ENCODE results near the gene ZYG11A.

The ZYG11A gene

DNA sequence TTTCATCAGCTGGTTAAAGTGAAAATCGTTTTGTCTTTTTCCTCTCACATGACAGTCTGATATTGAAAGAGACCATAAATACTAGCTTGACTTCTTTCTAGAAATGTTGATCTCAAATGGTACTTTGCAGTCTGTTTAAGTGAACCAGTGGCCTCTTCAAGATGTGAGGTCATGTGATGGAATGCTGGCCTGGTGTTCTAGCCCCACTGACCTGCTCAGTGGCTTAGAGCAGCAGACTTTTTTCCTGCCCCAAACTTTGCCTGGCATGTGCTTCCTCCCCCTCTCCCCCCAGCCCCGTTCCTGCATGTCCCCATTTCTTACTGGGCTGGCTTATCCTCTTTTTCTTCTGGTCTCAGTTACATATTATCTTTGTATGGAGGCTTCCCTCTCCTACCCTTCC lies 34.3 kb downstream of the ZYG11A start:
- Histone ChIP-seq H2AFZ (ENCODE audit: low read length, unreplicated experiment) (no peak overlapping the region), H3K36me3 (ENCODE audit: insufficient read depth, low read length) (peaks cover 11% of the 10 kb centered on the region; the same call in 1 of the 2 replicates), H3K79me2 (ENCODE audit: control insufficient read depth, insufficient read depth, low read length, unreplicated experiment) (no peaks in the 10 kb centered on the region), H3K27ac (ENCODE audit: low read depth, low read length) (no peak overlapping the region), H3K4me3 (ENCODE audit: low read depth, low read length) (no peak overlapping the region), H3K4me1 (ENCODE audit: control insufficient read depth, insufficient read depth, low read length, unreplicated experiment) (no peaks in the 10 kb centered on the region), H3K27me3 (ENCODE audit: insufficient read depth, low read length) (no peaks in the 10 kb centered on the region)

DNA sequence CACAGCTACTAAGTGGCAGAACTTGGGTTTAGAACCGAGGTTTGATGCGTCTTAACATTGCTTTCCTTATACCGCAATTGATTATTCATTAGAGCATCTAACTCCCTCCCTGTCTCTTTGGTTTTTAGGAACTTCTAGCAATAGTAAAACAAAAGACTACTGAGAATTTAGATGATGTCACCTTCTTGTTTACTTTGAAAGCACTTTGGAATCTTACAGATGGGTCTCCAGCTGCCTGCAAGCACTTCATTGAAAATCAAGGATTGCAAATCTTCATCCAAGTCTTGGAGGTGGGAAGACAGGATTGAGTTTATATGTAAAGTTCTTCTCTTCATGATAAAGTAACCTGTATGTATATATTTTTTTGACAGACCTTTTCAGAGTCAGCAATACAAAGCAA lies 35.0 kb downstream of the ZYG11A start:
- H2AFZ ChIP-seq (ENCODE audit: low read length, unreplicated experiment), result no peak overlapping the region
- peaks cover 14% of the 10 kb centered on the region for H3K36me3 ChIP-seq (ENCODE audit: insufficient read depth, low read length)
- H3K27ac ChIP-seq (ENCODE audit: low read depth, low read length), result no peak overlapping the region
- no peaks in the 10 kb centered on the region for H3K4me1 ChIP-seq (ENCODE audit: control insufficient read depth, insufficient read depth, low read length, unreplicated experiment)
- no peaks in the 10 kb centered on the region for H3K79me2 ChIP-seq (ENCODE audit: control insufficient read depth, insufficient read depth, low read length, unreplicated experiment)
- no peaks in the 10 kb centered on the region for H3K27me3 ChIP-seq (ENCODE audit: insufficient read depth, low read length)
- H3K4me3 ChIP-seq (ENCODE audit: low read depth, low read length), result no peak overlapping the region

DNA sequence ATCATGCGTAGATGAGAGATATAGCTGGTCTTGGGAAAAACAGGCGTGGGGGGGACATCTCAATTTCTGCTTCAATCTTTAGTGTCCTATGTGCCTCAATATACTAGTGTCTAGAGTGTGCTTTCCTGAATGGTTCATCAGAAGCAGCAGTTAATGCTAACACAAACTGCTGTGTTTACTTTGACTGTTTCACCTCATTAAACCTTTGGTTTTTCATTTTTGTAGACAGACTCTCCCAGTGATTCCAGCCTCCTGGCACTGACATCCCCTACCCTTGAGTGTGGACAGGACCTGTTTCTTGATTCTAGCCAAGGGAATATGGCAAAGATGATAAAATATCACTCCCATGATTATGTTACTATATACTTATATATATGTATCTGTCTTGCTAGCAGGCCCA lies 37.6 kb downstream of the ZYG11A start:
- Histone ChIP-seq H3K79me2 (ENCODE audit: control insufficient read depth, insufficient read depth, low read length, unreplicated experiment) (no peaks in the 10 kb centered on the region), H3K4me1 (ENCODE audit: control insufficient read depth, insufficient read depth, low read length, unreplicated experiment) (no peaks in the 10 kb centered on the region), H3K27ac (ENCODE audit: low read depth, low read length) (no peak overlapping the region), H2AFZ (ENCODE audit: low read length, unreplicated experiment) (no peak overlapping the region), H3K27me3 (ENCODE audit: insufficient read depth, low read length) (no peaks in the 10 kb centered on the region), H3K4me3 (ENCODE audit: low read depth, low read length) (no peak overlapping the region), H3K36me3 (ENCODE audit: insufficient read depth, low read length) (peaks cover 14% of the 10 kb centered on the region)

DNA sequence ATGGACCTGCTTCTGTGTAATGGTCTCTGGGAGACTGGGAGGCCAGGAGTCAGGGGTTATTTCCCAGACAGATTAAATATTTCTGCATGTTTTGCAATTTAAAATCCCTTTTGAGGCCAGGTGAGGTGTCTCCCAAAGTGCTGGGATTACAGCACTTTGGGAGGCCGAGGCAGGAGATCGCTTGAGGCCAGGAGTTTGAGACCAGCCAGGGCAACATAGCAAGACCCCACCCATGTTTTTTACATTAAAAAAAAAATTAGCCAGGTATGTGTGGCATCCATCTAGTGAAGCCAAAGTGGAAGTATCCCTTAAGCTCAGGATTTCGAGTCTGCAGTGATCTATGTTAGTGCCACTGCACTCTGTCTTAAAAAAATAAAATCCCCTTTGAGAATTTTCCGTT lies 44.9 kb downstream of the ZYG11A start:
- Histone ChIP-seq H3K36me3 (ENCODE audit: insufficient read depth, low read length) (peaks cover 5% of the 10 kb centered on the region), H3K4me1 (ENCODE audit: control insufficient read depth, insufficient read depth, low read length, unreplicated experiment) (no peaks in the 10 kb centered on the region), H3K27me3 (ENCODE audit: insufficient read depth, low read length) (no peaks in the 10 kb centered on the region), H3K27ac (ENCODE audit: low read depth, low read length) (no peak overlapping the region), H2AFZ (ENCODE audit: low read length, unreplicated experiment) (no peak overlapping the region), H3K79me2 (ENCODE audit: control insufficient read depth, insufficient read depth, low read length, unreplicated experiment) (no peaks in the 10 kb centered on the region), H3K4me3 (ENCODE audit: low read depth, low read length) (no peak overlapping the region)

DNA sequence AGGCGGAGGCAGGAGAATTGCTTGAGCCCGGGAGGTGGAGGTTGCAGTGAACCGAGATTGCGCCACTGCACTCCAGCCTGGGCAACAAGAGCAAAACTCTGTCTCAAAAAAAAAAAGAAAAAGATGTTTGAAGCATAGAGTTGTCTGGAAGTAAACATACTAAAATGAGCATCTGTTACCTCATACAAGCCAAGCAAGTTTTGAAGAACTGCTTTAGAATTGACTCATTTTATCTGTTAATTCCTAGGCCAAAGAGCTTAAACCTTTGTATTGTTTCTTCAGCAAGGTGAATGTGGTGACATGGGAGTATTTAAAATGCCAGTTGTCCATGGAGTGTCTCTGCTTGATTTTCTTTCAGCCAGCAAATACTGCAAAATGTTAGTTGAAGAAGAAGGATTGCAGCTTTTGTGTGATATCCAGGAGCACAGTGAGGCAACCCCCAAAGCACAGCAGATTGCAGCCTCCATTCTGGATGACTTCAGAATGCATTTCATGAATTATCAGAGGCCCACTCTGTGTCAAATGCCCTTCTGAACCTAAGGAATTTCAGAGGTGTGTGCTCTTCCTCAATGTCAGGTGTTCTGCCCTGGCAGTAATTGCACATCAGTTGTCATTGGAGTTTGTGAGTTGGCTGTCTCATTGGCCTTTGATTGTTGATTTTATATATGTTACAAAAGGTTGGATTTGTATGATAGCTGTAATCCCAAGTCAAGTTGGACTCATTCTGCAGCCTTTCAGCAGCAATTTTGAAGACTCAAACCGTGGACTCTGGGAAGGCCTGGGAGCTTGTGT lies 50.1 kb downstream of the ZYG11A start:
- H3K4me3 ChIP-seq (ENCODE audit: low read depth, low read length), result no peak overlapping the region
- H3K27me3 ChIP-seq (ENCODE audit: insufficient read depth, low read length), result no peaks in the 10 kb centered on the region
- H3K4me1 ChIP-seq (ENCODE audit: control insufficient read depth, insufficient read depth, low read length, unreplicated experiment), result no peaks in the 10 kb centered on the region
- peaks cover 14% of the 10 kb centered on the region; the same call in 1 of the 2 replicates for H3K36me3 ChIP-seq (ENCODE audit: insufficient read depth, low read length)
- H2AFZ ChIP-seq (ENCODE audit: low read length, unreplicated experiment), result no peak overlapping the region
- no peak overlapping the region for H3K27ac ChIP-seq (ENCODE audit: low read depth, low read length)
- H3K79me2 ChIP-seq (ENCODE audit: control insufficient read depth, insufficient read depth, low read length, unreplicated experiment), result no peaks in the 10 kb centered on the region

DNA sequence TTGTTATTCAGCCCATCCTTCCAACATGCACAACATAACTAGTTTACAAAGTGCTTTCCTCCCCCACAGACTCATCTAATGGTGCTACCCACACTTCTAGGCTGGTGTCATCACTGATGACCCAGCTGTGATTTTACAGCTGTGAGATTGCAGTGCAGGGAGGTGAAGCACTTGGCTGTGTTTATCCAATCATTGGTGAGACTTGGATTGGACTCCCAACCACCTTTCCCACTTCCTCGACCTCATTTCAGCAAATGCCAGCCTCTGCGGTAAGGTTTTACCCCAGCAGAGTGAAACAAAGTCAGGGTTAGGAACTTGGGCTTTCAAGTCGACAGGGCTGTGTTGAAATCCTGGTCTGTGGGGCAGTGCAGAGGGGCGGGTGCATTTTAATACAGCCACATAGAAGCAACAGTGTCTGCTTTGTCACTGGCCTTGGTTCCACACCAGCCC lies 56.9 kb downstream of the ZYG11A start:
- Histone ChIP-seq H3K27me3 (ENCODE audit: insufficient read depth, low read length) (no peaks in the 10 kb centered on the region), H2AFZ (ENCODE audit: low read length, unreplicated experiment) (no peak overlapping the region), H3K4me3 (ENCODE audit: low read depth, low read length) (no peak overlapping the region), H3K27ac (ENCODE audit: low read depth, low read length) (no peak overlapping the region), H3K4me1 (ENCODE audit: control insufficient read depth, insufficient read depth, low read length, unreplicated experiment) (no peaks in the 10 kb centered on the region), H3K79me2 (ENCODE audit: control insufficient read depth, insufficient read depth, low read length, unreplicated experiment) (no peaks in the 10 kb centered on the region), H3K36me3 (ENCODE audit: insufficient read depth, low read length) (0 out of 2 replicates have a peak, but pooled peaks cover 4% of the 10 kb centered on the region)

DNA sequence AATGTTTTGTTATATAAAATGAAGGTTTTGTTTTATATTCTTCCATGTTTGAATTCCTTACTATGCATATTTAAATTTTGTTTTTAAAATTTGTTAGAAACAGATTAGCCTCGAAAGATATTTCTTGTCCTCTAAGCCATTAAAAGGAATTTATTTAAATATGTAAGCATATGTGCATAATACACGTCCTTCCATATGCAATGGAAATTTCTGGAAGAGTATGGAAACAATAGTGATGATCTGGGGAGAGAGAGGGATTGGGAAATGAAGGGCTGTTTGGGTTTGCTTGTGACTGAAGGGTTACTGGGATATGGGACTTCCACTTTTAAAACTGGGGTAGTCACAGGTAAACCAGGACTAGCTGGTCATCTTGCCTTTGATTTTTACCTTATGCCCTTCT lies 57.8 kb downstream of the ZYG11A start:
- Histone ChIP-seq H3K4me3 (ENCODE audit: low read depth, low read length) (no peak overlapping the region), H2AFZ (ENCODE audit: low read length, unreplicated experiment) (no peak overlapping the region), H3K79me2 (ENCODE audit: control insufficient read depth, insufficient read depth, low read length, unreplicated experiment) (no peaks in the 10 kb centered on the region), H3K36me3 (ENCODE audit: insufficient read depth, low read length) (no peaks in the 10 kb centered on the region), H3K27me3 (ENCODE audit: insufficient read depth, low read length) (no peaks in the 10 kb centered on the region), H3K4me1 (ENCODE audit: control insufficient read depth, insufficient read depth, low read length, unreplicated experiment) (no peaks in the 10 kb centered on the region), H3K27ac (ENCODE audit: low read depth, low read length) (no peak overlapping the region)

DNA sequence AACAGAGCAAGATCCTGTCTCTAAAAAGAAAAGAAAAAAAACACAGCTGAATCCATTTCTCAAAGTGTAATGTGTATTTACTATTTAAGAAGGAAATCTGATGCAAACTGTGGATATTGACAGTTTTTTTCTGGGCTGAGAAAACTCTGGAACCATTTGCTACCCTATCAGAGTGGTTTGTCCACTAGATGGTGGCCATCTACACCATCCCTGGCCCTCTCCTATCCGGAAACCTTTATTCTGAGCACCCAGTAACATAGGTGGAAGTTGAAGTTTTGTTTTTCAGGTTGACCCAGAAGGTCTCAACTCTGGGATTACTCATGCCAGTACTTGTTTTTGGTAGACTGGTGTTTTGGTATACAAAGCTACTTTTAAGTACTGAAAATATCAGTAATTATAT lies 58.8 kb downstream of the ZYG11A start:
- H3K4me1 ChIP-seq (ENCODE audit: control insufficient read depth, insufficient read depth, low read length, unreplicated experiment), result no peaks in the 10 kb centered on the region
- no peak overlapping the region for H3K27ac ChIP-seq (ENCODE audit: low read depth, low read length)
- H3K27me3 ChIP-seq (ENCODE audit: insufficient read depth, low read length), result no peaks in the 10 kb centered on the region
- H2AFZ ChIP-seq (ENCODE audit: low read length, unreplicated experiment), result no peak overlapping the region
- no peaks in the 10 kb centered on the region for H3K79me2 ChIP-seq (ENCODE audit: control insufficient read depth, insufficient read depth, low read length, unreplicated experiment)
- H3K4me3 ChIP-seq (ENCODE audit: low read depth, low read length), result no peak overlapping the region
- H3K36me3 ChIP-seq (ENCODE audit: insufficient read depth, low read length), result no peaks in the 10 kb centered on the region

DNA sequence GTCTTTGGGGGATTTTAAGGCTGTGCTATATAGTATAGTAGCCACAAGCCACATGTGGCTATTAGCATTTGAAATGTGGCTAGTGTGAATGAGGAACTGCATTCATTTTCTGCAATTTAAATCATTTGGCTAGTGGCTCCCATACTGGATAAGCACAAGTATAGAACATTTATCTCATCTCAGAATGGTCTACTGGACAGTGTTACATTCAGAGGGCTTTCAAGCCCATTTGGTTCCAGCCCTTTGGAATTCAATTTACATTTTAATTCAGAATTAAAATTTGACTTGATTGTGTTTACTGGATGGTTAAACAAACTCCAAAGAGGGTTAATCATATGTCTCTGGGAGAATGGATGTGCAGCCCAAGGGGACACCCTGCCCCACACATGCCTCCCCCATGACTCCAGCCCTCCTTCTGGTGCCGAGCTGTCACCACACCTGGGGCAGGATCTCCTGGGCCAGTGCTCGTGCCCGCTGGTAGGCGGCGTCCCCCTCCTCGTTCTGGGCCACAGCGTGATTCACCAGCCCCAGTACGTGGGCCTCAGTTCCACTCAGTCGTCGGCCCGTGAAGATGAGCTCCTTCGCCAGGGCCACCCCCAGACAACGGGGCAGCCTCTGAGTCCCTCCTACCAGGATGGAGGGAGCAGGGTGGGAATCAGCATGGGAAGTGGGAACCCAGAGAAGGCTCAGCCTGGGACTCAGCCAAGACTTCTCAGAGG lies 61.8 kb downstream of the ZYG11A start:
- no peaks in the 10 kb centered on the region for H3K27me3 ChIP-seq (ENCODE audit: insufficient read depth, low read length)
- H3K79me2 ChIP-seq (ENCODE audit: control insufficient read depth, insufficient read depth, low read length, unreplicated experiment), result no peaks in the 10 kb centered on the region
- H3K36me3 ChIP-seq (ENCODE audit: insufficient read depth, low read length), result no peaks in the 10 kb centered on the region
- no peak overlapping the region for H2AFZ ChIP-seq (ENCODE audit: low read length, unreplicated experiment)
- no peak overlapping the region for H3K4me3 ChIP-seq (ENCODE audit: low read depth, low read length)
- H3K4me1 ChIP-seq (ENCODE audit: control insufficient read depth, insufficient read depth, low read length, unreplicated experiment), result no peaks in the 10 kb centered on the region
- H3K27ac ChIP-seq (ENCODE audit: low read depth, low read length), result no peak overlapping the region

DNA sequence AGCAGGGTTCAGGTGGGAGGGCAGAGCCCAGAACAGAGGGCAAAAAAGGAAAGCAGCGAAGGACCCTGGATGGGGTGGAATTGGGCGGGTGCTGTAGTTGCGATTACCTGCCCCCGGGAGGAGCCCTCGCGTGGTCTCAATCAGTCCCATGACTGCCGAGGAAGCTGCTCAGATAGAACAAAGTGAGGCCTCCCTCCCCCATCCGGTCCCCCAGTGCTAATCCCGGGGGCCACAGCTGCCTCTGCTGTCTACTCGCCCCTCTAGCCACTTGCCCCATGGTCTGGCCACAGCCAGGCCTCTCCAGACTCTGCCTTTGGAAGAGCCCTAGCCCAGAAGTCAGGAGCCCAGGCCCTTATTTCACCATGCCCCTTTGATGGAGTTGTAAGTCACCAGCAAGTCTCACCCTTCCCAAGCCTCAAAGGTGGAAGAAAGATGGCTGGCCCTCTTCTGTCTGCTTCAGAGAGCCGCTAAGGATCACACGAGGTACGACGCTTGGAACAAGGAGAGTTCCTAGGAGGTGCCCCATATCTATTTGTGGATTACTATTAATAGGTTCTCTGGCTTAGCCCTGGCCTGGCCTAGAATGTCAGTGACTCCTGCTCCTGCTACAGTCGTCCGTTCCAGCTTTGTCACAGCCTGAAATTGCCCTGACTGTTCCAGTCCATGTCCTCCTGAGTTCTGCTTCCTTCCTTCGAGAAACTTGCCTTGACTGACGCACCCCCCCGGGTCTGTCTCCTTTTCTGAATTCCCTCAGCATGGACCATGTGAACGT lies 62.6 kb downstream of the ZYG11A start:
- Histone ChIP-seq H3K4me3 (ENCODE audit: low read depth, low read length) (no peak overlapping the region), H3K27me3 (ENCODE audit: insufficient read depth, low read length) (no peaks in the 10 kb centered on the region), H3K4me1 (ENCODE audit: control insufficient read depth, insufficient read depth, low read length, unreplicated experiment) (no peaks in the 10 kb centered on the region), H2AFZ (ENCODE audit: low read length, unreplicated experiment) (no peak overlapping the region), H3K27ac (ENCODE audit: low read depth, low read length) (no peak overlapping the region), H3K36me3 (ENCODE audit: insufficient read depth, low read length) (no peaks in the 10 kb centered on the region), H3K79me2 (ENCODE audit: control insufficient read depth, insufficient read depth, low read length, unreplicated experiment) (no peaks in the 10 kb centered on the region)

Data from ACC112 (cell line).